Panc1 (cell line): ENCODE measurements around the gene BRME1. TPM values are rescaled to one million over a fixed set of nuclear protein-coding genes. Genes with fewer than 3 reads are reported as not detected.

Experiments used
- ATAC-seq: fragments of 200-7000 bp; cut with Tn5 transposase; 2 replicates; pipeline ENCODE4 v1.9.1; 2020; ENCODE audit warnings: mild to moderate bottlenecking, moderate library complexity
- BruUV-seq: library from RNA; stranded (reverse); fragments of 400-500 nt; replicated peaks from 2 replicates; lab custom pipeline; 2021; lab: Mats Ljungman, UMichigan
- CTCF ChIA-PET: fragments of 300-600 bp; sonication (Branson Sonifier 250); formaldehyde crosslinking; loops from one replicate; lab custom pipeline; 2022; ENCODE audit warnings: antibody characterized with exemption; lab: Charles Lee
- POLR2A ChIA-PET: fragments of 300-600 bp; sonication (Branson Sonifier 250); formaldehyde crosslinking; loops from one replicate; lab custom pipeline; 2022; ENCODE audit warnings: antibody characterized with exemption; lab: Charles Lee
- DNase-seq: peaks from one replicate; pipeline ENCODE4 v3.0.0-alpha.2; 2010; ENCODE audit warnings: low read depth, low spot score
- H3K27ac ChIP-seq: 2 replicates; pipeline ENCODE4 v1.5.1; 2011; ENCODE audit warnings: mild to moderate bottlenecking, low read length, inconsistent platforms
- H3K27me3 ChIP-seq: fragments of 200-500 bp; sonication (Bioruptor generic); 2 replicates; pipeline ENCODE4 v1.6.0; 2014; ENCODE audit warnings: low read length, inconsistent platforms; ENCODE audit not compliant: control insufficient read depth, insufficient read depth
- H3K36me3 ChIP-seq: fragments of 200-500 bp; sonication (Bioruptor generic); 2 replicates; pipeline ENCODE4 v1.5.1; 2014; ENCODE audit warnings: inconsistent platforms, mild to moderate bottlenecking, low read length, moderate library complexity; ENCODE audit not compliant: control insufficient read depth, insufficient read depth
- H3K4me1 ChIP-seq: 2 replicates; pipeline ENCODE4 v1.5.1; 2011; ENCODE audit warnings: inconsistent platforms, mild to moderate bottlenecking, low read length, moderate library complexity; ENCODE audit not compliant: control insufficient read depth, insufficient read depth
- H3K4me3 ChIP-seq, 2 experiments: 2 replicates each; pipeline ENCODE4 v1.5.1; 2011 to 2012; ENCODE audit warnings: low read depth in 2 of 2, low read length in 2 of 2, mild to moderate bottlenecking in 2 of 2, inconsistent platforms in 1 of 2, moderate library complexity in 1 of 2
- H3K9me3 ChIP-seq: fragments of 200-500 bp; sonication (Bioruptor generic); 2 replicates; pipeline ENCODE4 v1.5.1; 2014; ENCODE audit warnings: low read depth, mild to moderate bottlenecking, inconsistent platforms, low read length, moderate library complexity; ENCODE audit not compliant: control insufficient read depth, insufficient read depth
- CTCF ChIP-seq: fragments of 450-650 bp; IDR thresholded peaks from 2 replicates; pipeline ENCODE4 v1.5.1; 2017; ENCODE audit warnings: mild to moderate bottlenecking
- POLR2AphosphoS5 ChIP-seq: IDR thresholded peaks from 2 replicates; pipeline ENCODE4 v1.6.1; 2012; ENCODE audit warnings: mild to moderate bottlenecking, low read depth, low read length, moderate library complexity
- REST ChIP-seq, 2 experiments: IDR thresholded peaks; 2 replicates each; pipeline ENCODE4 v1.6.1; 2011 to 2012; ENCODE audit warnings: low read depth in 2 of 2, control low read depth in 1 of 2, low read length in 1 of 2, mild to moderate bottlenecking in 1 of 2, moderate library complexity in 1 of 2; ENCODE audit not compliant: insufficient read depth in 1 of 2
- SIN3A ChIP-seq: IDR thresholded peaks from 2 replicates; pipeline ENCODE4 v1.6.1; 2012; ENCODE audit warnings: low read depth, mild to moderate bottlenecking, low read length, moderate library complexity, borderline replicate concordance; ENCODE audit not compliant: insufficient read depth
- TCF7L2 ChIP-seq: IDR thresholded peaks from 2 replicates; pipeline ENCODE4 v1.6.1; 2011; ENCODE audit warnings: mild to moderate bottlenecking, low read depth, low read length, inconsistent platforms
- in situ Hi-C: cut with HindIII; loops from 2 replicates; pipeline ENCODE4 v1.10.0; 2016; ENCODE audit warnings: low sequenced_read_pairs, low pct_unique_long_range_greater_than_20kb
- intact Hi-C: fragments of 100-400 bp; cut with micrococcal nuclease; formaldehyde crosslinking; loops from one replicate; pipeline ENCODE4 v1.10.0; 2022; ENCODE audit not compliant: unreplicated experiment
- total RNA-seq: library from RNA; stranded (reverse); gene quantifications from one replicate; pipeline ENCODE4 v1.2.1, GENCODE V29; 2021; ENCODE audit not compliant: unreplicated experiment

Gene BRME1
- total RNA-seq, 1 experiment from 2014 or later, result 6.5 TPM

- no peak for DNase-seq
- in situ Hi-C loops (no loop called here), intact Hi-C loops (no loop called here)
- no peaks in the 10 kb centered on the region for H3K27me3 ChIP-seq
- no TSS peak for BruUV-seq
- ChIA-PET CTCF (no interaction called here), POLR2A (interaction anchor here (0.7 kb wide), 1 partner anchor 607 kb away, joined by 4 read pairs; no protein-coding TSS in a partner anchor)
- H3K27ac ChIP-seq, result no peak overlapping the region
- H3K9me3 ChIP-seq, result no peaks in the 10 kb centered on the region
- no peaks in the 10 kb centered on the region for H3K36me3 ChIP-seq
- ATAC-seq, result no peak
- TF ChIP-seq SIN3A, result no peak
- no peak for TF ChIP-seq POLR2AphosphoS5
- no peak overlapping the region for H3K4me3 ChIP-seq
- H3K4me1 ChIP-seq, result peaks cover 19% of the 10 kb centered on the region
These were observed 35.0 kb downstream of the BRME1 start for GRCh38 chr19:13870873-13871272.

- Histone ChIP-seq H3K36me3 (no peaks in the 10 kb centered on the region), H3K27me3 (no peaks in the 10 kb centered on the region), H3K27ac (no peak overlapping the region), H3K4me1 (peaks cover 16% of the 10 kb centered on the region), H3K4me3 (no peak overlapping the region), H3K9me3 (no peaks in the 10 kb centered on the region)
- in situ Hi-C loops, result no loop called here
- ATAC-seq, result no peak
- TF ChIP-seq CTCF, result no peak
- TF ChIP-seq SIN3A, result no peak
- no peak for TF ChIP-seq TCF7L2
- TF ChIP-seq REST (IDR thresholded peaks at IDR 0.05; ENCODE audit: insufficient read depth in 1 of 2, low read depth in 2 of 2, low read length in 1 of 2), result no peak
- TF ChIP-seq POLR2AphosphoS5, result no peak
- intact Hi-C loops, result no loop called here
- no peak for DNase-seq
- no TSS peak for BruUV-seq
- POLR2A ChIA-PET, result no interaction called here
- CTCF ChIA-PET, result no interaction called here
These were observed 36.6 kb downstream of the BRME1 start for GRCh38 chr19:13869281-13869680.

- in situ Hi-C loops, result no loop called here
- no peak for ATAC-seq
These were observed 37.3 kb downstream of the BRME1 start for GRCh38 chr19:13868663-13869062.

More at GRCh38 chr19:13868663-13869062, 37.3 kb downstream of the BRME1 start:
- BruUV-seq, result no TSS peak
- Histone ChIP-seq H3K36me3 (no peaks in the 10 kb centered on the region), H3K4me1 (peaks cover 12% of the 10 kb centered on the region), H3K27ac (no peak overlapping the region), H3K4me3 (no peak overlapping the region), H3K9me3 (no peaks in the 10 kb centered on the region), H3K27me3 (no peaks in the 10 kb centered on the region)
- DNase-seq, result no peak
- intact Hi-C loops, result no loop called here
- POLR2A ChIA-PET, result interaction anchor here (0.6 kb wide), 1 partner anchor 126 kb away, joined by 4 read pairs; no protein-coding TSS in a partner anchor
- CTCF ChIA-PET, result no interaction called here
- TF ChIP-seq SIN3A (no peak), REST (IDR thresholded peaks at IDR 0.05; ENCODE audit: insufficient read depth in 1 of 2, low read depth in 2 of 2, low read length in 1 of 2) (no peak), TCF7L2 (no peak), POLR2AphosphoS5 (no peak), CTCF (no peak)
